Fibroblast of villous mesenchyme (primary cell): ENCODE data around the gene PRKACG. TPM values are rescaled to one million over a fixed set of nuclear protein-coding genes. Genes with fewer than 3 reads are reported as not detected.

Experiments
- DNase-seq: peaks from one replicate; pipeline ENCODE4 v3.0.0-alpha.2; 2010; ENCODE audit warnings: low read depth
- H3K4me3 ChIP-seq: 2 replicates; pipeline ENCODE4 v1.5.1; 2011; ENCODE audit warnings: low read depth, mild to moderate bottlenecking, low read length
- total RNA-seq: library from RNA; depleted of rRNA; stranded (reverse); fragments of >200 nt; gene quantifications from 2 replicates; pipeline ENCODE4 v1.2.3, GENCODE V29; 2012
- TF ChIP-seq, protein P1 (sequence below): IDR thresholded peaks from 2 replicates; pipeline ENCODE4 v1.5.1; 2012; ENCODE audit warnings: low read depth, mild to moderate bottlenecking, low read length; ENCODE audit not compliant: insufficient read depth

Gene PRKACG
- total RNA-seq, 1 donor: not detected

DNA sequence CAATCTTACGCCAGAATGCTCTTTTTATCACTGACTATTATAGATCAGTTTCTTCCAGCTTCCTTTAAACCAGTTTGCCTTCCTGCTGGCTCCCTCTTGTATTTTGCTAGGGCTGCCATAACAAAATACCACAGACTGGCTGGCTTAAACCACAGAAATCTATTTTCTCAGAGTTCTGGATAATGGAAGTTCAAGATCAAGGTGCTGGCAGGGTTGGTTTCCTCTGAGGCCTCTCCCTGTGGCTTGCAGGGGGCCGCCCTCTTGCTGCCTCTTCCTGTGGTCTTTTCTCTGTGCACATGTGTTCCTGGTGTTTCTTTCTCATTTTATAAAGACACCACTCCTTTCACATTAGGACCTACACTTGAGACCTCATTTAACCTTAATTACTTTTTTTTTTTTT, 14.8 kb upstream of the PRKACG start:
- TF ChIP-seq, protein P1, sequence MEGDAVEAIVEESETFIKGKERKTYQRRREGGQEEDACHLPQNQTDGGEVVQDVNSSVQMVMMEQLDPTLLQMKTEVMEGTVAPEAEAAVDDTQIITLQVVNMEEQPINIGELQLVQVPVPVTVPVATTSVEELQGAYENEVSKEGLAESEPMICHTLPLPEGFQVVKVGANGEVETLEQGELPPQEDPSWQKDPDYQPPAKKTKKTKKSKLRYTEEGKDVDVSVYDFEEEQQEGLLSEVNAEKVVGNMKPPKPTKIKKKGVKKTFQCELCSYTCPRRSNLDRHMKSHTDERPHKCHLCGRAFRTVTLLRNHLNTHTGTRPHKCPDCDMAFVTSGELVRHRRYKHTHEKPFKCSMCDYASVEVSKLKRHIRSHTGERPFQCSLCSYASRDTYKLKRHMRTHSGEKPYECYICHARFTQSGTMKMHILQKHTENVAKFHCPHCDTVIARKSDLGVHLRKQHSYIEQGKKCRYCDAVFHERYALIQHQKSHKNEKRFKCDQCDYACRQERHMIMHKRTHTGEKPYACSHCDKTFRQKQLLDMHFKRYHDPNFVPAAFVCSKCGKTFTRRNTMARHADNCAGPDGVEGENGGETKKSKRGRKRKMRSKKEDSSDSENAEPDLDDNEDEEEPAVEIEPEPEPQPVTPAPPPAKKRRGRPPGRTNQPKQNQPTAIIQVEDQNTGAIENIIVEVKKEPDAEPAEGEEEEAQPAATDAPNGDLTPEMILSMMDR: no peak
- no peak for DNase-seq
- H3K4me3 ChIP-seq: no peak overlapping the region

DNA sequence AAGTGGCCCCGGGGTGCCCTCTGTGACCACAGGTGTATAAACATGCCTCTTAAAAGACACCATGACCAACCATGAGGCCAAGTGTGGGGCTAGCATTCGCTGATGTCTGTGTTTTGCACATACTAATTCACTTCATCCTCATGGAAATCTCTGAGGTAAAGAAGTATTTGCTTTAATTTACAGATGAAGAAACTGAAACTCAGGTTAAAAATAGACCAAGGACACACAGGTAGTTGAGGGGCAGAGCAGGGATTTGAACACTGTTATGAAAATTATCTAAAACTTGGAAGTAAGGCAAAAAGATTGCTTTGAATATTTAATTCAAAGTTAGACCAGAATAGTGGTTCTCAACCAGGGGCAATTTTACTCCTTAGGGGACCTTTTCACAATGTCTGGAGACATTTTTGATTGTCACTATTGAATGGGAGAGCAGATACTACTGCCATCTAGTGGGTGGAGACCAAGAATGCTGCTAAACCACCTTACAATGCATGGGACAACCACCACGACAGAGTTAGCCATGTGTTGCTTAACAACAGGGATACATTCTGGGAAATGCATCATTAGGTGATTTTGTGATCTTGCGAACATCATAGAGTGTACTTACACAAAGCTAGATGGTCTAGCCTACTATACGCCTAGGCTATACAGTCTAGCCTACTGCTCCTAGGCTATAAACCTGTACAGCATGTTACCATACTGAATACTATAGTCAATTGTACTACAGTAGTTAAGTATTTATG, 13.6 kb upstream of the PRKACG start:
- peak; percentile 39 for DNase-seq
- no peak overlapping the region for H3K4me3 ChIP-seq
- TF ChIP-seq, protein P1: peak; percentile 79

DNA sequence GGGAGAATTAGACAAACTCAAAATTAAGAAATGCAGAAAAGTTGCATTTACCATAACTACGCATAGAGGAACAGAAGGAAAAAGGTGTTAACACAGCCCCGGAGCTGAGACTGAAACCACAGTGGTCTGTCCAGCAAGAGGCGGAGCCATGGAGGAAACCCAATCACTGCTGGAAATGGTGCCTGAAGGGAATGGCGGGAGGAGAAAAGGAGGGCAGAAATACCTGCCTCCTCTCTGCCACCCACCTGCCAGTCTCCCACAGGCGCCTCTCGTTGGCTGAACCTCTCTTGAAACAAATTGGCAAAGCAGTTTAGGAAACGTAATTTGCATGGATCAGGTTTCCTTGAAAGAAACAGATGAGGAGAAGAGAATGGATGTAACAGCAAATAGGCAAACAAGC, 9.7 kb upstream of the PRKACG start:
- TF ChIP-seq, protein P1: no peak
- H3K4me3 ChIP-seq: no peak overlapping the region
- DNase-seq: no peak

DNA sequence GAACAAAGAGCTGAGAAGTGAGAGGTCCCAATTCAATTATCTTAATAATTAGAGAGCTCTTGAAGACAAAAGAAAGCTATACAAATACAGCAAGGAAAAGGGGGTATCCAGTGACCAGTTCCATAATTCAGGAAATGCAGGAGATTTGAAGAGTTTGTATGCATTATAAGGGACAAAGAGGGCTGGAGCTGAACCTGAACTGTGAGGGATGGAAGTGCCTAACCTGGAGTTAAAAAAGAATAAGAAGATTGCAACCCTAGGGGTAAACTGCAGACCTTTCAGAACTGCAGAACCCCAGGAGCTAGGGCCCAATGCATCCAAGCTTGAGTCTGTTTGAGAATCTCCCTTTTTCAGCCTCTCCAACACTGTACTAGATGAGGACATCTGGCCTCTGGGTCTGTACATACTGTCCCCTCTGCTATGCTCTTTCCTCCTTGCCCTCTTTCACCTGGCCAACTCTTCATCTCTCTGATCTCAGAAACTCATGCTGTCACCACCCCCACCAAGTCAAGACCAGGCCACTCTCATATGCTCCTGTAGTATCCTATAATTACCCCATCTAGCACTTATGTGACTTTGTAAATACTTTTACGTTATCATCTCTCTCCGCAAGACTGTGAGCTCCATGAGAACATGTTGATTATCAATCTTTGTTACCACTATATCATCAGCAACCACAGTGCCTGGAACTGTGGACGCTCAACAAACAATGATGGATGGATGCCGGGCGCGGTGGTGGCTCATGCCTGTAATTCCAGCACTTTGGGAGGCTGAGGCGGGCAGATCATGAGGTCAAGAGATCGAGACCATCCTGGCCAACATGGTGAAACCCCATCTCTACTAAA, 6.6 kb upstream of the PRKACG start:
- TF ChIP-seq, protein P1: no peak
- no peak for DNase-seq
- H3K4me3 ChIP-seq: no peak overlapping the region

DNA sequence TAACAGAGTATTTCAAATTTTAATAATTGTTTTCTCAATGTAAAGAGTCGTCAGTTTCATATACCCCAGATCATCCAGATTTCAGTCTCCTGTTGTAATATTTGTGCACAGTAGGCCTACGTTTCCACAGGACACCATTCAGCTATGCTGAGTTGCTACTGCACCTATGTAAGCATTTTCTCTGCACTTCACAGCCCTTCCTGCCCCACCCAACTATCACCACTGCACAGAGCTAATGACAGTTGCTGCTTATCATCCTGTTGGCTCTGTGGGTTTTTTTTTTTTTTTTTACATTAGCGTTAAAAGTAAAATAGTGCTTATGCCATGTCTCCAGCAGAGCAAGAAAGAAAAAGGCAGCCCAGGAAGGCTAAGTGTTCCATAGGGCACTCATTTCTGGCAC, 5.9 kb upstream of the PRKACG start:
- H3K4me3 ChIP-seq: no peak overlapping the region
- TF ChIP-seq, protein P1: no peak
- DNase-seq: no peak

DNA sequence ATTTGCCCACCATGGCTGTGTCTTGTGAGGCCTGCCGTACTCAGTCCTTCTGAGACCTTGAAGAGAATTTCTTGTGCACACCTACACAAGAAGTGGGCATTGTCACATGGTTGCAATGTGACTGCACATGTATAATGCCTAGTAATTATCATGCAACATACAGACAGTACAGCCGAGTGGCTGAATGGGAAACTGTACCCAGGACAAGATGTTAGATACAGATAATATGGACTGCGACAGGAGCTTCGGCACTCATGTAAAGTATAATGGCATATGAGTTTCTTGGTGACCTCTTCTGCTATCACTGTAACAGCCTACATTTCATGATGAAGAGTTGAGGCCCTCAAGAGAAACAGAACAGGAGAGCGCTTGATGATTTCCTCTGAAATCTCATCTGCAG, 4.8 kb upstream of the PRKACG start:
- no peak for DNase-seq
- TF ChIP-seq, protein P1: no peak
- H3K4me3 ChIP-seq: no peak overlapping the region
